Bronchial epithelial cell (primary cell): Measurements from ENCODE around the gene ADARB2. TPM values are rescaled to one million over a fixed set of nuclear protein-coding genes. Genes with fewer than 3 reads are reported as not detected.

Experiments
- DNase-seq: peaks from one replicate; pipeline ENCODE4 v3.0.0-alpha.2; 2010; ENCODE audit warnings: low read depth
- FAIRE-seq: peaks from 2 replicates; lab custom pipeline; 2011; peaks lifted over from hg19 to GRCh38; lab: Jason Lieb, UNC
- H3K27me3 ChIP-seq: 2 replicates; pipeline ENCODE4 v1.5.1; 2011; ENCODE audit warnings: low read length; ENCODE audit not compliant: control insufficient read depth, insufficient read depth
- H3K36me3 ChIP-seq: 2 replicates; pipeline ENCODE4 v1.5.1; 2011; ENCODE audit warnings: low read length; ENCODE audit not compliant: control insufficient read depth, insufficient read depth
- H3K4me3 ChIP-seq: 2 replicates; pipeline ENCODE4 v1.5.1; 2011; ENCODE audit warnings: mild to moderate bottlenecking, low read depth, low read length, control low read depth
- CTCF ChIP-seq: IDR thresholded peaks from 2 replicates; pipeline ENCODE4 v1.5.1; 2011; ENCODE audit warnings: mild to moderate bottlenecking, moderate library complexity, low read length, control low read depth, inconsistent platforms; ENCODE audit not compliant: insufficient read depth, severe bottlenecking
- total RNA-seq: library from RNA; depleted of rRNA; stranded (reverse); fragments of >200 nt; gene quantifications from 2 replicates; pipeline ENCODE4 v1.2.1, GENCODE V29; 2014

ADARB2 gene
- total RNA-seq, 1 donor from 2014 or later, result not detected

GRCh38 chr10:1291178-1292090 lies 445.9 kb downstream of the ADARB2 start:
- no peak for TF ChIP-seq CTCF
- no peak for DNase-seq
- FAIRE-seq, result peak; percentile 80
- Histone ChIP-seq H3K36me3 (no peaks in the 10 kb centered on the region), H3K27me3 (no peaks in the 10 kb centered on the region), H3K4me3 (no peak overlapping the region)

- no peaks in the 10 kb centered on the region for H3K27me3 ChIP-seq
- H3K4me3 ChIP-seq, result no peak overlapping the region
- no peak for TF ChIP-seq CTCF
- H3K36me3 ChIP-seq, result no peaks in the 10 kb centered on the region
- DNase-seq, result peak; percentile 87
- FAIRE-seq, result no peak
Observed at GRCh38 chr10:1290071-1290471, 447.3 kb downstream of the ADARB2 start.

- FAIRE-seq (peak; percentile 92), DNase-seq (peak; percentile 76)
- Histone ChIP-seq H3K36me3 (no peaks in the 10 kb centered on the region), H3K4me3 (no peak overlapping the region), H3K27me3 (no peaks in the 10 kb centered on the region)
- no peak for TF ChIP-seq CTCF
Observed at GRCh38 chr10:1289591-1289990, 447.7 kb downstream of the ADARB2 start.

GRCh38 chr10:1287971-1288401 lies 449.3 kb downstream of the ADARB2 start:
- no peak for TF ChIP-seq CTCF
- no peaks in the 10 kb centered on the region for H3K36me3 ChIP-seq
- H3K27me3 ChIP-seq, result no peaks in the 10 kb centered on the region
- FAIRE-seq (no peak), DNase-seq (peak; percentile 69)
- no peak overlapping the region for H3K4me3 ChIP-seq

GRCh38 chr10:1287487-1287886 lies 449.8 kb downstream of the ADARB2 start:
- Histone ChIP-seq H3K27me3 (no peaks in the 10 kb centered on the region), H3K4me3 (no peak overlapping the region), H3K36me3 (no peaks in the 10 kb centered on the region)
- FAIRE-seq (peak; percentile 93), DNase-seq (peak; percentile 65)
- no peak for TF ChIP-seq CTCF
